HG03045 (cell line): ENCODE data around the gene GLDC.
"Not testable (repeated sequence)": the region's sequence is repeated elsewhere in the genome, so short reads cannot be mapped to it uniquely, and the experiment has no call there.

Experiments used
- ATAC-seq: cut with Tn5 transposase; IDR thresholded peaks from one replicate; pipeline ENCODE4 v1.9.1; 2021; ENCODE audit warnings: mild to moderate bottlenecking, moderate library complexity; ENCODE audit not compliant: unreplicated experiment

GLDC gene

GRCh38 chr9:6622784-6623183 is 22.7 kb downstream of the GLDC start:
- not testable (repeated sequence) for ATAC-seq

- ATAC-seq = no peak
Measured at GRCh38 chr9:6620796-6621195, 24.7 kb downstream of the GLDC start.

- ATAC-seq = no peak
Measured at GRCh38 chr9:6620353-6620752, 25.2 kb downstream of the GLDC start.

- no peak for ATAC-seq
Measured at GRCh38 chr9:6619909-6620308, 25.6 kb downstream of the GLDC start.

GRCh38 chr9:6616951-6617602 is 28.5 kb downstream of the GLDC start:
- no peak for ATAC-seq

- no peak for ATAC-seq
Measured at GRCh38 chr9:6614489-6614888, 31.0 kb downstream of the GLDC start.

- no peak for ATAC-seq
Measured at GRCh38 chr9:6611865-6612264, 33.7 kb downstream of the GLDC start.

GRCh38 chr9:6610073-6610472 is 35.5 kb downstream of the GLDC start:
- ATAC-seq = no peak

- ATAC-seq = no peak
Measured at GRCh38 chr9:6609497-6610016, 36.0 kb downstream of the GLDC start.

- peak; percentile 65 for ATAC-seq
Measured at GRCh38 chr9:6605202-6605601, 40.3 kb downstream of the GLDC start.

- ATAC-seq = no peak
Measured at GRCh38 chr9:6600426-6600825, 45.1 kb downstream of the GLDC start.

- ATAC-seq = no peak
Measured at GRCh38 chr9:6600006-6600405, 45.5 kb downstream of the GLDC start.

GRCh38 chr9:6598249-6598725 is 47.2 kb downstream of the GLDC start:
- ATAC-seq = peak; percentile 93

GRCh38 chr9:6592791-6593190 is 52.7 kb downstream of the GLDC start:
- no peak for ATAC-seq

- no peak for ATAC-seq
Measured at GRCh38 chr9:6592231-6592630, 53.3 kb downstream of the GLDC start.

- no peak for ATAC-seq
Measured at GRCh38 chr9:6590772-6591384, 54.7 kb downstream of the GLDC start.

- no peak for ATAC-seq
Measured at GRCh38 chr9:6590334-6590733, 55.2 kb downstream of the GLDC start.

GRCh38 chr9:6584881-6585597 is 60.5 kb downstream of the GLDC start:
- no peak for ATAC-seq

- no peak for ATAC-seq
Measured at GRCh38 chr9:6581253-6581652, 64.3 kb downstream of the GLDC start.

GRCh38 chr9:6579613-6580012 is 65.9 kb downstream of the GLDC start:
- ATAC-seq = no peak

- no peak for ATAC-seq
Measured at GRCh38 chr9:6576987-6577386, 68.5 kb downstream of the GLDC start.
